H9 (cell line): ENCODE results near the gene NAV1. TPM values are rescaled to one million over a fixed set of nuclear protein-coding genes. Genes with fewer than 3 reads are reported as not detected.

Experiments used
- DNase-seq: peaks from one replicate; pipeline ENCODE4 v3.0.0-alpha.2; 2017
- H2AFZ ChIP-seq: one replicate; pipeline ENCODE4 v1.6.1; 2013; ENCODE audit warnings: mild to moderate bottlenecking, low read length, control low read depth, moderate library complexity
- H2AK5ac ChIP-seq: 2 replicates; pipeline ENCODE4 v1.6.1; 2013; ENCODE audit warnings: low read length, control low read depth, mixed read lengths; ENCODE audit not compliant: insufficient read length
- H2BK120ac ChIP-seq: one replicate; pipeline ENCODE4 v1.6.1; 2013; ENCODE audit warnings: low read depth, mild to moderate bottlenecking, low read length, control low read depth, inconsistent platforms; ENCODE audit not compliant: poor library complexity, severe bottlenecking
- H2BK12ac ChIP-seq: 2 replicates; pipeline ENCODE4 v1.6.1; 2013; ENCODE audit warnings: low read length, control low read depth, mixed read lengths, low read depth; ENCODE audit not compliant: insufficient read length
- H2BK15ac ChIP-seq: 2 replicates; pipeline ENCODE4 v1.6.1; 2013; ENCODE audit warnings: low read depth, low read length, control low read depth
- H2BK20ac ChIP-seq: one replicate; pipeline ENCODE4 v1.6.1; 2013; ENCODE audit warnings: low read depth, mild to moderate bottlenecking, low read length, control low read depth, inconsistent platforms; ENCODE audit not compliant: poor library complexity, severe bottlenecking
- H2BK5ac ChIP-seq: 2 replicates; pipeline ENCODE4 v1.6.1; 2013; ENCODE audit warnings: low read length, control low read depth, mixed read lengths; ENCODE audit not compliant: insufficient read length
- H3K14ac ChIP-seq: 2 replicates; pipeline ENCODE4 v1.6.1; 2013; ENCODE audit warnings: low read length, control low read depth; ENCODE audit not compliant: insufficient read depth
- H3K18ac ChIP-seq: 2 replicates; pipeline ENCODE4 v1.6.1; 2013; ENCODE audit warnings: low read depth, mild to moderate bottlenecking, mixed read lengths, low read length, control low read depth; ENCODE audit not compliant: insufficient read length
- H3K23ac ChIP-seq: 2 replicates; pipeline ENCODE4 v1.6.1; 2013; ENCODE audit warnings: low read length, control low read depth, mixed read lengths, low read depth; ENCODE audit not compliant: insufficient read length
- H3K23me2 ChIP-seq: 2 replicates; pipeline ENCODE4 v1.6.1; 2013; ENCODE audit warnings: low read depth, mild to moderate bottlenecking, mixed read lengths, low read length, control low read depth; ENCODE audit not compliant: insufficient read length, poor library complexity, severe bottlenecking
- H3K27ac ChIP-seq: 2 replicates; pipeline ENCODE4 v1.5.1; 2013; ENCODE audit warnings: low read length, control low read depth, mixed read lengths, low read depth; ENCODE audit not compliant: insufficient read length
- H3K27me3 ChIP-seq: 2 replicates; pipeline ENCODE4 v1.6.1; 2013; ENCODE audit warnings: low read length, control low read depth, inconsistent platforms; ENCODE audit not compliant: insufficient read depth
- H3K4ac ChIP-seq: 2 replicates; pipeline ENCODE4 v1.6.1; 2013; ENCODE audit warnings: low read depth, mild to moderate bottlenecking, control low read depth, inconsistent platforms, low read length, moderate library complexity
- H3K4me1 ChIP-seq: 2 replicates; pipeline ENCODE4 v1.6.1; 2013; ENCODE audit warnings: low read length, control low read depth, inconsistent platforms; ENCODE audit not compliant: insufficient read depth
- H3K4me2 ChIP-seq: 2 replicates; pipeline ENCODE4 v1.6.1; 2013; ENCODE audit warnings: low read length, control low read depth, mixed read lengths; ENCODE audit not compliant: insufficient read length, insufficient read depth
- H3K56ac ChIP-seq: 2 replicates; pipeline ENCODE4 v1.6.1; 2013; ENCODE audit warnings: low read depth, mild to moderate bottlenecking, mixed read lengths, low read length, control low read depth; ENCODE audit not compliant: insufficient read length
- H3K79me1 ChIP-seq: 2 replicates; pipeline ENCODE4 v1.6.1; 2013; ENCODE audit warnings: low read depth, mild to moderate bottlenecking, moderate library complexity, low read length, control low read depth, inconsistent platforms; ENCODE audit not compliant: insufficient read depth, poor library complexity, severe bottlenecking
- H3K79me2 ChIP-seq: 2 replicates; pipeline ENCODE4 v1.6.1; 2013; ENCODE audit warnings: low read length, control low read depth, inconsistent platforms; ENCODE audit not compliant: insufficient read depth
- H3K9ac ChIP-seq: 2 replicates; pipeline ENCODE4 v1.6.1; 2013; ENCODE audit warnings: low read length, control low read depth, mixed read lengths; ENCODE audit not compliant: insufficient read length; ENCODE audit errors: extremely low read depth
- H3K9me3 ChIP-seq: one replicate; pipeline ENCODE4 v1.6.1; 2013; ENCODE audit warnings: low read depth, low read length, inconsistent platforms; ENCODE audit not compliant: control insufficient read depth
- H3T11ph ChIP-seq: one replicate; pipeline ENCODE4 v1.6.1; 2013; ENCODE audit warnings: mild to moderate bottlenecking, low read length, control low read depth, inconsistent platforms
- H4K20me1 ChIP-seq: one replicate; pipeline ENCODE4 v1.6.1; 2013; ENCODE audit not compliant: control insufficient read depth, insufficient read length, insufficient read depth
- H4K5ac ChIP-seq: 2 replicates; pipeline ENCODE4 v1.6.1; 2013; ENCODE audit warnings: low read depth, mild to moderate bottlenecking, mixed read lengths, low read length, control low read depth; ENCODE audit not compliant: insufficient read length
- H4K8ac ChIP-seq: replicated peaks from 2 replicates; pipeline ENCODE4 v1.6.1; 2013; ENCODE audit warnings: low read length, control low read depth, mixed read lengths, low read depth; ENCODE audit not compliant: insufficient read length
- H4K91ac ChIP-seq: 2 replicates; pipeline ENCODE4 v1.6.1; 2013; ENCODE audit warnings: low read depth, mild to moderate bottlenecking, moderate library complexity, mixed read lengths, low read length, control low read depth; ENCODE audit not compliant: insufficient read length
- H3K27ac Mint-ChIP-seq, 3 experiments: 2 replicates in 2 of 3; 3 replicates in 1 of 3; pipeline ENCODE4 v1.8.0; 2020 to 2021; ENCODE audit warnings: mixed read lengths in 3 of 3, mild to moderate bottlenecking in 1 of 3, moderate library complexity in 1 of 3
- H3K27me3 Mint-ChIP-seq: 2 replicates; pipeline ENCODE4 v1.8.0; 2021; ENCODE audit warnings: low read depth, mild to moderate bottlenecking, moderate library complexity, mixed read lengths
- H3K36me3 Mint-ChIP-seq, 3 experiments: 2 replicates in 2 of 3; 3 replicates in 1 of 3; pipeline ENCODE4 v1.8.0; 2020 to 2021; ENCODE audit warnings: low read depth in 3 of 3, mixed read lengths in 3 of 3; ENCODE audit not compliant: insufficient read depth in 1 of 3
- H3K4me1 Mint-ChIP-seq, 2 experiments: 2 replicates each; pipeline ENCODE4 v1.8.0; 2020; ENCODE audit warnings: mixed read lengths in 2 of 2
- H3K4me3 Mint-ChIP-seq, 2 experiments: 2 replicates in 1 of 2; 3 replicates in 1 of 2; pipeline ENCODE4 v1.8.0; 2020 to 2021; ENCODE audit warnings: mild to moderate bottlenecking in 2 of 2, mixed read lengths in 2 of 2, moderate library complexity in 1 of 2
- H3K9me3 Mint-ChIP-seq, 2 experiments: 2 replicates in 1 of 2; 3 replicates in 1 of 2; pipeline ENCODE4 v1.8.0; 2020; ENCODE audit warnings: mild to moderate bottlenecking in 2 of 2, mixed read lengths in 2 of 2, moderate library complexity in 1 of 2
- CTCF ChIP-seq: fragments of 200-600 bp; sonication (generic); conservative IDR thresholded peaks from 3 replicates; pipeline ENCODE4 v1.8.0; 2021; ENCODE audit warnings: antibody characterized with exemption, mild to moderate bottlenecking
- WGBS: extraction: QIAGEN DNeasy Blood & Tissue Kit; methylation state at CpG from one replicate; pipeline ENCODE4 v1.1.7; 2013; ENCODE audit warnings: missing lambda C conversion rate, low lambda C conversion rate, mixed read lengths; ENCODE audit not compliant: insufficient read length; ENCODE audit errors: extremely low coverage; 5-methylcytosine and 5-hydroxymethylcytosine counted together
- total RNA-seq: library from RNA; stranded (reverse); gene quantifications from 2 replicates; pipeline ENCODE4 v1.2.1, GENCODE V29; 2021

NAV1 gene
- total RNA-seq, 1 experiment from 2014 or later: 20.5 TPM

- Mint-ChIP-seq H3K9me3 (no peaks in the 10 kb centered on the region), H3K4me1 (peaks cover 7 to 9% of the 10 kb centered on the region in 2 experiments), H3K4me3 (no peak overlapping the region), H3K27me3 (peaks cover 9% of the 10 kb centered on the region), H3K27ac (no peak overlapping the region), H3K36me3 (no peaks in the 10 kb centered on the region)
- Histone ChIP-seq H3K23ac (no peak overlapping the region), H3K79me1 (no peaks in the 10 kb centered on the region), H3K23me2 (no peaks in the 10 kb centered on the region), H3K79me2 (no peaks in the 10 kb centered on the region), H3K27ac (no peak overlapping the region), H2BK12ac (no peak overlapping the region), H2BK15ac (no peak overlapping the region), H2BK20ac (no peak overlapping the region), H2AK5ac (no peak overlapping the region), H2BK120ac (no peak overlapping the region), H4K5ac (no peak overlapping the region), H3K4ac (no peak overlapping the region), H4K8ac (no peak overlapping the region), H3K14ac (no peak overlapping the region; the same call in 1 of the 2 replicates), H3K9ac (no peak overlapping the region), H3K27me3 (no peaks in the 10 kb centered on the region), H4K91ac (no peak overlapping the region), H3K9me3 (no peaks in the 10 kb centered on the region), H3K4me2 (no peak overlapping the region), H3K56ac (no peak overlapping the region), H4K20me1 (no peaks in the 10 kb centered on the region), H3T11ph (no peak overlapping the region), H2AFZ (no peak overlapping the region), H3K4me1 (0 out of 2 replicates have a peak, but pooled peaks cover 3% of the 10 kb centered on the region), H2BK5ac (no peak overlapping the region), H3K18ac (no peak overlapping the region)
- TF ChIP-seq CTCF: no peak
- no peak for DNase-seq
- WGBS: no CpG with 5 or more reads among the region's 10 CpGs
These were observed 15.3 kb downstream of the NAV1 start for GRCh38 chr1:201554190-201554600.
